ENCODE data around the gene CCSAP. TPM values are rescaled to one million over a fixed set of nuclear protein-coding genes. Genes with fewer than 3 reads are reported as not detected.

Gene CCSAP
- total and polyA plus RNA-seq, 9 donors = 3.3 to 9.2 (median 6.4) TPM

- Histone ChIP-seq H3K9me3 (no peaks in the 10 kb centered on the region), H3K4me1 (ENCODE audit: insufficient read depth) (no peaks in the 10 kb centered on the region), H3K27ac (no peak overlapping the region), H3K36me3 (no peaks in the 10 kb centered on the region), H3K4me3 (no peak overlapping the region), H3K27me3 (no peaks in the 10 kb centered on the region)
- no peak for DNase-seq
- intact Hi-C loops (cut with DNase I) = no loop called here
- 88 to 97% (median 91%) methylated on average over 1 of the region's 1 CpG for WGBS, 3 donors
- TF ChIP-seq CTCF (IDR thresholded peaks at IDR 0.05) (no peak), POLR2A (IDR thresholded peaks at IDR 0.05) (no peak), EP300 (IDR thresholded peaks at IDR 0.05) (no peak)
These were observed 54.3 kb downstream of the CCSAP start for GRCh38 chr1:229288516-229288915.

- H3K27me3 ChIP-seq = no peaks in the 10 kb centered on the region
- H3K4me1 ChIP-seq (ENCODE audit: insufficient read depth) = no peaks in the 10 kb centered on the region
- TF ChIP-seq CTCF (IDR thresholded peaks at IDR 0.05) (no peak), EP300 (IDR thresholded peaks at IDR 0.05) (no peak), POLR2A (IDR thresholded peaks at IDR 0.05) (no peak)
- DNase-seq = no peak
- H3K27ac ChIP-seq = no peak overlapping the region
- no peaks in the 10 kb centered on the region for H3K9me3 ChIP-seq
- intact Hi-C loops (cut with DNase I) = no loop called here
- 88 to 96% (median 95%) methylated on average over 1 of the region's 1 CpG for WGBS, 3 donors
- no peak overlapping the region for H3K4me3 ChIP-seq
- H3K36me3 ChIP-seq = no peaks in the 10 kb centered on the region
These were observed 55.6 kb downstream of the CCSAP start for GRCh38 chr1:229287267-229287666.

GRCh38 chr1:229286099-229286766 is 56.6 kb downstream of the CCSAP start:
- no peaks in the 10 kb centered on the region for H3K4me1 ChIP-seq (ENCODE audit: insufficient read depth)
- H3K4me3 ChIP-seq = no peak overlapping the region
- no peak overlapping the region for H3K27ac ChIP-seq
- intact Hi-C loops (cut with DNase I) = no loop called here
- WGBS, 3 donors = 77 to 82% (median 79%) methylated on average over 2 of the region's 2 CpGs
- TF ChIP-seq POLR2A (IDR thresholded peaks at IDR 0.05) (no peak), CTCF (IDR thresholded peaks at IDR 0.05) (no peak), EP300 (IDR thresholded peaks at IDR 0.05) (no peak)
- H3K27me3 ChIP-seq = no peaks in the 10 kb centered on the region
- H3K9me3 ChIP-seq = no peaks in the 10 kb centered on the region
- DNase-seq = no peak
- H3K36me3 ChIP-seq = no peaks in the 10 kb centered on the region

- Histone ChIP-seq H3K4me3 (no peak overlapping the region), H3K27me3 (no peaks in the 10 kb centered on the region), H3K27ac (no peak overlapping the region), H3K9me3 (no peaks in the 10 kb centered on the region), H3K4me1 (ENCODE audit: insufficient read depth) (no peaks in the 10 kb centered on the region), H3K36me3 (no peaks in the 10 kb centered on the region)
- no peak for TF ChIP-seq CTCF (IDR thresholded peaks at IDR 0.05)
- no peak for TF ChIP-seq EP300 (IDR thresholded peaks at IDR 0.05)
- no peak for TF ChIP-seq POLR2A (IDR thresholded peaks at IDR 0.05)
- 66 to 74% (median 73%) methylated on average over 2 of the region's 2 CpGs for WGBS, 3 donors
- intact Hi-C loops (cut with DNase I) = no loop called here
- no peak for DNase-seq
These were observed 57.4 kb downstream of the CCSAP start for GRCh38 chr1:229285440-229285839.
